Measurements from ENCODE around the gene HYAL2. TPM values are rescaled to one million over a fixed set of nuclear protein-coding genes. Genes with fewer than 3 reads are reported as not detected.

Gene HYAL2
- polyA plus RNA-seq, 1 donor from 2014 or later: 116 TPM

GRCh38 chr3:50316657-50317242, 5.8 kb downstream of the HYAL2 start:
- Histone ChIP-seq H3K9me3 (ENCODE audit: low read length) (no peaks in the 10 kb centered on the region), H3K79me2 (replicated peaks; ENCODE audit: insufficient read depth, low read length) (peaks cover 23% of the 10 kb centered on the region), H3K4me2 (ENCODE audit: low read length) (no peak overlapping the region), H3K27me3 (ENCODE audit: insufficient read depth, low read depth, low read length) (no peaks in the 10 kb centered on the region), H3K4me3 (ENCODE audit: low read length) (no peak overlapping the region), H4K20me1 (ENCODE audit: insufficient read depth) (no peaks in the 10 kb centered on the region), H3F3A (ENCODE audit: insufficient read depth, low read length, poor library complexity, severe bottlenecking) (no peaks in the 10 kb centered on the region), H3K9ac (ENCODE audit: low read length) (no peak overlapping the region), H3K36me3 (ENCODE audit: insufficient read depth, low read length) (no peaks in the 10 kb centered on the region), H3K9me2 (ENCODE audit: insufficient read depth, low read length) (no peaks in the 10 kb centered on the region), H2AFZ (ENCODE audit: low read depth, low read length) (no peak overlapping the region), H3K27ac (ENCODE audit: low read length) (no peak overlapping the region)
- no peak for TF ChIP-seq TAF1 (IDR thresholded peaks at IDR 0.05; ENCODE audit: low read depth)
- TF ChIP-seq POLR2AphosphoS5 (IDR thresholded peaks at IDR 0.05): no peak
- no peak for TF ChIP-seq RAD21 (conservative IDR thresholded peaks at IDR 0.05)
- no peak for TF ChIP-seq SMC3 (conservative IDR thresholded peaks at IDR 0.05; ENCODE audit: poor library complexity)
- no peak for TF ChIP-seq CTCF (IDR thresholded peaks at IDR 0.05; ENCODE audit: poor library complexity, severe bottlenecking)
- no peak for TF ChIP-seq EZH2 (IDR thresholded peaks at IDR 0.05; ENCODE audit: borderline replicate concordance, insufficient read depth, low read length, poor library complexity, severe bottlenecking)
- TF ChIP-seq EP300 (conservative IDR thresholded peaks at IDR 0.05; ENCODE audit: poor library complexity, severe bottlenecking): no peak
- TF ChIP-seq REST (IDR thresholded peaks at IDR 0.05; ENCODE audit: borderline replicate concordance): no peak
- no peak for TF ChIP-seq MXI1 (conservative IDR thresholded peaks at IDR 0.05; ENCODE audit: poor library complexity, severe bottlenecking)

- H3F3A ChIP-seq (ENCODE audit: insufficient read depth, low read length, poor library complexity, severe bottlenecking): no peaks in the 10 kb centered on the region
- H3K27me3 ChIP-seq (ENCODE audit: insufficient read depth, low read depth, low read length): no peaks in the 10 kb centered on the region
- no peak overlapping the region for H3K27ac ChIP-seq (ENCODE audit: low read length)
- H3K4me2 ChIP-seq (ENCODE audit: low read length): no peak overlapping the region
- H3K36me3 ChIP-seq (ENCODE audit: insufficient read depth, low read length): no peaks in the 10 kb centered on the region
- TF ChIP-seq EZH2 (IDR thresholded peaks at IDR 0.05; ENCODE audit: borderline replicate concordance, insufficient read depth, low read length, poor library complexity, severe bottlenecking) (no peak), EP300 (conservative IDR thresholded peaks at IDR 0.05; ENCODE audit: poor library complexity, severe bottlenecking) (no peak), REST (IDR thresholded peaks at IDR 0.05; ENCODE audit: borderline replicate concordance) (no peak)
- no peak overlapping the region for H2AFZ ChIP-seq (ENCODE audit: low read depth, low read length)
- H3K9me2 ChIP-seq (ENCODE audit: insufficient read depth, low read length): no peaks in the 10 kb centered on the region
- H3K4me3 ChIP-seq (ENCODE audit: low read length): no peak overlapping the region
- H3K9ac ChIP-seq (ENCODE audit: low read length): no peak overlapping the region
- H3K9me3 ChIP-seq (ENCODE audit: low read length): no peaks in the 10 kb centered on the region
- H4K20me1 ChIP-seq (ENCODE audit: insufficient read depth): no peaks in the 10 kb centered on the region
- H3K79me2 ChIP-seq (replicated peaks; ENCODE audit: insufficient read depth, low read length): peaks cover 13% of the 10 kb centered on the region
These were observed 7.7 kb downstream of the HYAL2 start for GRCh38 chr3:50314816-50315215.

Data from neural cell (in vitro differentiated cells).